H1 (cell line): ENCODE results near the gene MTCL3.

Experiments used
- CTCF ChIP-seq, 3 experiments: IDR thresholded peaks; 1 replicate in 2 of 3; 2 replicates in 1 of 3; pipeline versions ENCODE4 v1.5.1 to v1.6.1; 2011; ENCODE audit warnings: low read length in 3 of 3, mild to moderate bottlenecking in 3 of 3, inconsistent platforms in 2 of 3, low read depth in 1 of 3, moderate library complexity in 1 of 3; ENCODE audit not compliant: insufficient read depth in 1 of 3; ENCODE audit errors: control extremely low read depth in 1 of 3
- EGR1 ChIP-seq: IDR thresholded peaks from 2 replicates; pipeline ENCODE4 v1.6.1; 2011; ENCODE audit warnings: low read depth, low read length, borderline replicate concordance
- EZH2 ChIP-seq: fragments of 200-600 bp; sonication (generic); IDR thresholded peaks from 2 replicates; pipeline ENCODE4 v1.7.1; 2012; ENCODE audit warnings: low read depth, mild to moderate bottlenecking, moderate library complexity, low read length, inconsistent platforms; ENCODE audit not compliant: severe bottlenecking
- FOSL1 ChIP-seq: IDR thresholded peaks from 2 replicates; pipeline ENCODE4 v1.6.1; 2011; ENCODE audit warnings: mild to moderate bottlenecking, low read depth, low read length, moderate library complexity; ENCODE audit not compliant: insufficient read depth
- POLR2A ChIP-seq, 2 experiments: IDR thresholded peaks; 1 replicate in 1 of 2; 2 replicates in 1 of 2; pipeline ENCODE4 v1.6.1; 2011; ENCODE audit warnings: low read depth in 2 of 2, low read length in 2 of 2, mild to moderate bottlenecking in 2 of 2; ENCODE audit errors: control extremely low read depth in 1 of 2
- RAD21 ChIP-seq, 2 experiments: IDR thresholded peaks in 1 of 2; conservative IDR thresholded peaks in 1 of 2; 2 replicates each; pipeline ENCODE4 v1.6.1; 2011; ENCODE audit warnings: low read depth in 2 of 2, low read length in 2 of 2, improper control_type of control experiment in 1 of 2, inconsistent platforms in 1 of 2, mild to moderate bottlenecking in 1 of 2, moderate library complexity in 1 of 2
- RFX5 ChIP-seq: IDR thresholded peaks from 2 replicates; pipeline ENCODE4 v1.6.1; 2011; ENCODE audit warnings: low read depth, low read length, improper control_type of control experiment, borderline replicate concordance
- SP4 ChIP-seq: IDR thresholded peaks from 2 replicates; pipeline ENCODE4 v1.6.1; 2012; ENCODE audit warnings: low read length, inconsistent platforms
- SUZ12 ChIP-seq: fragments of 200-600 bp; sonication (generic); IDR thresholded peaks from 2 replicates; pipeline ENCODE4 v1.6.1; 2012; ENCODE audit warnings: mild to moderate bottlenecking, inconsistent platforms, low read length, moderate library complexity, mixed read lengths

DNA sequence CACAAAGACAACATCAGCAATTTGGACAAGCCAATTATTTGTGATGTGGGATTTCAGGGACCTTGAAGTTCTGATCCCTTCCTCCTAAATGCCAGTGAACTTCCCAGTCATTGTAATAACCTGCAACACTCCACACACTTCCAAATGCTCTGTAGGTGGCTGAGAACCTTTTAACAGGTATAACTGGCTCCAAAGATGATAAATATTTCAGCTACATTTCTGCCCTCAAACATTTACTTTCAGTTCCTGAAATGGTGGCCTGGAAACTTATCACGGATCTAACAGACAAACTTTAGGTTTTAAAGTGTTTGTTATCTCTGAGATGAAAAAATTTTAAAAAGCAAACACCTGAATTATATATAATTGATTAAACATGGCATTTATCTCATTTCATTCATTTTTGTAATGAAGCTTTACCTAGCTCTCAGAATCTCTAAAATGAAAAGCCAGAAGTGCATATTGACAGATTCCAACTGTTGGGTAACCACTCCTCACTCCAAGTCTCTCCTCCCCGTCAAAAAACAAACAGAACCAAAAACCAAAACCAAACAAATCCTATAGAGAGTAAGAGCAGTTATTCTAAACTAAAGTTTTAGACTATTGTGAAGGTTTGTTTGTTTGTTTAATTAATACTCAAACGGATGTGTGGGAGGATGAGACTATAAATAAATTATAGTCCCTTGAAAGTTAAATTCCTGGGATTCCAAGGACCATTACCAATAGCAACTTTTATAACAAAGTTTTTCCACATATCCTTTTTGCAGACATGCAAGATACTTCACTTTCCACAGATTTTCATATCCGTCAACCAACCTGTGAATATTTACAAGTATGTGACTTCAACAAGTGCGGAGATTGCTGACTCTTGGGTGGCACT, 47.5 kb downstream of the MTCL3 start:
- TF ChIP-seq SP4 (no peak), EZH2 (no peak), POLR2A (IDR thresholded peaks at IDR 0.05; ENCODE audit: control extremely low read depth in 1 of 2, low read depth in 2 of 2, low read length in 2 of 2) (no peak), RAD21 (IDR thresholded peaks at IDR 0.05 in 1 of 2, conservative IDR thresholded peaks at IDR 0.05 in 1 of 2; ENCODE audit: low read depth in 2 of 2, low read length in 2 of 2) (no peak), CTCF (IDR thresholded peaks at IDR 0.05; ENCODE audit: control extremely low read depth in 1 of 3, insufficient read depth in 1 of 3, low read depth in 1 of 3, low read length in 3 of 3) (no peak), EGR1 (no peak), FOSL1 (no peak), SUZ12 (no peak), RFX5 (no peak)
